Sigmoid colon (tissue), 7 donors: ENCODE measurements around the gene SLC52A3. TPM values are rescaled to one million over a fixed set of nuclear protein-coding genes. Genes with fewer than 3 reads are reported as not detected.

Experiments used
- DNase-seq: peaks from one replicate; pipeline ENCODE4 v3.0.0-alpha.2; 2019
- H3K27ac ChIP-seq, 4 donors: fragments of 200-600 bp; sonication (generic); one replicate each; pipeline ENCODE4 v1.5.1; 2016 to 2019; ENCODE audit warnings: mild to moderate bottlenecking in 1 of 4
- H3K27me3 ChIP-seq, 3 donors: fragments of 200-600 bp; sonication (generic); one replicate each; pipeline ENCODE4 v1.5.1; 2019; ENCODE audit warnings: mild to moderate bottlenecking in 1 of 3
- H3K36me3 ChIP-seq, 4 donors: fragments of 200-600 bp; sonication (generic); one replicate each; pipeline ENCODE4 v1.5.1; 2016 to 2019
- H3K4me1 ChIP-seq, 4 donors: fragments of 200-600 bp; sonication (generic); one replicate each; pipeline ENCODE4 v1.5.1; 2017 to 2019
- H3K4me3 ChIP-seq, 4 donors: fragments of 200-600 bp; sonication (generic); one replicate each; pipeline ENCODE4 v1.5.1; 2017 to 2019; ENCODE audit warnings: mild to moderate bottlenecking in 2 of 4, moderate library complexity in 1 of 4
- H3K9me3 ChIP-seq, 4 donors: fragments of 200-600 bp in 3 of 4; sonication (generic) in 3 of 4; one replicate each; pipeline versions ENCODE4 v1.5.1 to v1.6.1; 2013 to 2019
- CTCF ChIP-seq, 4 experiments: fragments of 450-650 bp in 3 of 4; fragments of 200-600 bp in 1 of 4; IDR thresholded peaks; one replicate each; pipeline ENCODE4 v1.5.1; 2016 to 2019; ENCODE audit warnings: antibody characterized with exemption in 4 of 4, mild to moderate bottlenecking in 3 of 4, moderate library complexity in 2 of 4
- EP300 ChIP-seq, 4 donors: sonication (generic); formaldehyde crosslinking; IDR thresholded peaks; one replicate each; pipeline ENCODE4 v1.6.1; 2017; ENCODE audit warnings: antibody characterized with exemption in 4 of 4
- POLR2A ChIP-seq, 2 donors: fragments of 450-650 bp; IDR thresholded peaks; one replicate each; pipeline ENCODE4 v1.6.1; 2016; ENCODE audit warnings: antibody characterized with exemption in 2 of 2, mild to moderate bottlenecking in 2 of 2, moderate library complexity in 2 of 2
- POLR2AphosphoS5 ChIP-seq, 4 donors: sonication (generic); formaldehyde crosslinking; IDR thresholded peaks; one replicate each; pipeline ENCODE4 v1.6.1; 2017; ENCODE audit warnings: antibody characterized with exemption in 4 of 4
- WGBS, 2 donors: extraction: QIAGEN DNeasy Blood & Tissue Kit; methylation state at CpG; one replicate each; pipeline ENCODE4 v1.1.7; 2013; 5-methylcytosine and 5-hydroxymethylcytosine counted together
- intact Hi-C: fragments of 100-400 bp; cut with DNase I; formaldehyde crosslinking; loops from one replicate; pipeline ENCODE4 v1.15.1; 2023
- polyA plus RNA-seq, 3 donors: library from polyadenylated mRNA; stranded (reverse); fragments of 200-250 nt; gene quantifications; one replicate each; pipeline ENCODE4 v1.2.3, GENCODE V29; 2013
- total RNA-seq, 4 donors: library from RNA; depleted of rRNA; stranded (reverse); fragments of >200 nt; gene quantifications; one replicate each; pipeline ENCODE4 v1.1.0, GENCODE V29; 2016
- donor health status: healthy with polysubstance abuse.
- donor health status: Bipolar disorder and iron deficiency.
- donor health status: healthy.

SLC52A3 gene
- total and polyA plus RNA-seq, 7 donors: 0.16 to 15.1 (median 3.0) TPM; not detected in 2

- intact Hi-C loops: no loop called here
- 77 to 78% methylated on average over 7 of the region's 7 CpGs for WGBS, 2 donors
- H3K27ac ChIP-seq: no peak overlapping the region
- H3K4me1 ChIP-seq: no peaks in the 10 kb centered on the region
- no peak for DNase-seq
- H3K9me3 ChIP-seq: peaks cover 0 to 8% (median 0%) of the 10 kb centered on the region in 4 donors
- H3K27me3 ChIP-seq: peaks cover 0 to 36% (median 0%) of the 10 kb centered on the region in 3 donors
- H3K36me3 ChIP-seq: no peaks in the 10 kb centered on the region
- H3K4me3 ChIP-seq: no peak overlapping the region
- TF ChIP-seq CTCF (IDR thresholded peaks at IDR 0.05) (no peak), POLR2A (IDR thresholded peaks at IDR 0.05) (no peak), POLR2AphosphoS5 (IDR thresholded peaks at IDR 0.05) (no peak), EP300 (IDR thresholded peaks at IDR 0.05) (no peak)
Observed at GRCh38 chr20:717271-717670, 51.0 kb downstream of the SLC52A3 start.

GRCh38 chr20:714453-714852, 53.8 kb downstream of the SLC52A3 start:
- Histone ChIP-seq H3K36me3 (no peaks in the 10 kb centered on the region), H3K4me3 (no peak overlapping the region), H3K27me3 (peaks cover 9 to 36% (median 18%) of the 10 kb centered on the region in 3 donors), H3K9me3 (peaks cover 0 to 8% (median 0%) of the 10 kb centered on the region in 4 donors), H3K4me1 (peaks cover 0 to 9% (median 8%) of the 10 kb centered on the region in 4 donors), H3K27ac (no peak overlapping the region)
- TF ChIP-seq CTCF (IDR thresholded peaks at IDR 0.05) (no peak), POLR2A (IDR thresholded peaks at IDR 0.05) (no peak), EP300 (IDR thresholded peaks at IDR 0.05) (no peak), POLR2AphosphoS5 (IDR thresholded peaks at IDR 0.05) (no peak)
- WGBS, 2 donors: 92 to 93% methylated on average over 2 of the region's 2 CpGs
- intact Hi-C loops: no loop called here
- DNase-seq: no peak

GRCh38 chr20:711576-711975, 56.7 kb downstream of the SLC52A3 start:
- Histone ChIP-seq H3K4me1 (peaks cover 0 to 11% (median 10%) of the 10 kb centered on the region in 4 donors), H3K36me3 (no peaks in the 10 kb centered on the region), H3K9me3 (peaks cover 0 to 8% (median 3%) of the 10 kb centered on the region in 4 donors), H3K27ac (no peak overlapping the region), H3K27me3 (peaks cover 12 to 56% (median 22%) of the 10 kb centered on the region in 3 donors), H3K4me3 (no peak overlapping the region)
- DNase-seq: peak; percentile 19
- WGBS, 2 donors: 63 to 64% methylated on average over 2 of the region's 2 CpGs
- intact Hi-C loops: no loop called here
- TF ChIP-seq POLR2A (IDR thresholded peaks at IDR 0.05): no peak
- no peak for TF ChIP-seq POLR2AphosphoS5 (IDR thresholded peaks at IDR 0.05)
- TF ChIP-seq CTCF (IDR thresholded peaks at IDR 0.05): no peak
- no peak for TF ChIP-seq EP300 (IDR thresholded peaks at IDR 0.05)

GRCh38 chr20:710780-711450, 57.4 kb downstream of the SLC52A3 start:
- no peak overlapping the region for H3K27ac ChIP-seq
- DNase-seq: peak; percentile 25
- no peak overlapping the region for H3K4me3 ChIP-seq
- intact Hi-C loops: no loop called here
- peaks cover 12 to 63% (median 26%) of the 10 kb centered on the region in 3 donors for H3K27me3 ChIP-seq
- H3K9me3 ChIP-seq: peaks cover 0 to 8% (median 3%) of the 10 kb centered on the region in 4 donors
- peaks cover 0 to 11% (median 10%) of the 10 kb centered on the region in 4 donors for H3K4me1 ChIP-seq
- TF ChIP-seq POLR2AphosphoS5 (IDR thresholded peaks at IDR 0.05): no peak
- no peak for TF ChIP-seq POLR2A (IDR thresholded peaks at IDR 0.05)
- TF ChIP-seq CTCF (IDR thresholded peaks at IDR 0.05): no peak
- no peak for TF ChIP-seq EP300 (IDR thresholded peaks at IDR 0.05)
- H3K36me3 ChIP-seq: no peaks in the 10 kb centered on the region
- WGBS, 2 donors: 82 to 84% methylated on average over 19 of the region's 19 CpGs

Other genes with a start within 250 kb of the SLC52A3 start
- gene CSNK2A1, start 224.7 kb downstream of the SLC52A3 start, total RNA-seq: 10 to 100 TPM; 51.5 to 77.1 (median 65.9) TPM
- gene CSNK2A1, start 224.7 kb downstream of the SLC52A3 start, polyA plus RNA-seq: 10 to 100 TPM; 33.0 to 44.0 (median 40.5) TPM
- gene TCF15, start 158.2 kb downstream of the SLC52A3 start, total RNA-seq: under 1 TPM in 2 of 4 donors, not detected in 2; 0.36 to 0.66 TPM
- under 1 TPM in 1 of 3 donors, not detected in 2; 0.20 TPM for gene TCF15, start 158.2 kb downstream of the SLC52A3 start, polyA plus RNA-seq
- gene SRXN1, start 115.3 kb downstream of the SLC52A3 start, total RNA-seq: 10 to 100 TPM; 16.8 to 32.4 (median 27.1) TPM
- 10 to 100 TPM; 21.0 to 35.6 (median 27.5) TPM for gene SRXN1, start 115.3 kb downstream of the SLC52A3 start, polyA plus RNA-seq
- gene SCRT2, start 92.7 kb downstream of the SLC52A3 start, total RNA-seq: not detected
- not detected for gene SCRT2, start 92.7 kb downstream of the SLC52A3 start, polyA plus RNA-seq
- 1 to 10 TPM in 2 of 4 donors, under 1 TPM in 2; 0.55 to 2.5 (median 1.6) TPM for gene FAM110A, start 65.2 kb upstream of the SLC52A3 start, total RNA-seq
- gene FAM110A, start 65.2 kb upstream of the SLC52A3 start, polyA plus RNA-seq: 10 to 100 TPM in 1 of 3 donors, 1 to 10 TPM in 2; 3.6 to 10.7 (median 6.7) TPM
- under 1 TPM in 3 of 4 donors, not detected in 1; under 0.01 to 0.28 (median 0.27) TPM for gene ANGPT4, start 147.8 kb upstream of the SLC52A3 start, total RNA-seq
- gene ANGPT4, start 147.8 kb upstream of the SLC52A3 start, polyA plus RNA-seq: under 1 TPM in 1 of 3 donors, not detected in 2; 0.19 TPM
- not detected for gene RSPO4, start 233.8 kb upstream of the SLC52A3 start, total RNA-seq
- gene RSPO4, start 233.8 kb upstream of the SLC52A3 start, polyA plus RNA-seq: under 1 TPM in 1 of 3 donors, not detected in 2; 0.09 TPM